Measurements from ENCODE around the gene RBMS2. TPM values are rescaled to one million over a fixed set of nuclear protein-coding genes. Genes with fewer than 3 reads are reported as not detected.
"Not testable (repeated sequence)": the region's sequence is repeated elsewhere in the genome, so short reads cannot be mapped to it uniquely, and the experiment has no call there.

The RBMS2 gene
- total RNA-seq, 3 donors from 2014 or later = 35.9 to 47.8 (median 41.0) TPM

- Histone ChIP-seq H3K9me3 (no peaks in the 10 kb centered on the region), H3K4me3 (no peak overlapping the region), H3K36me3 (ENCODE audit: low read depth) (no peaks in the 10 kb centered on the region), H3K4me1 (ENCODE audit: low read depth) (peaks cover 19% of the 10 kb centered on the region)
- intact Hi-C loops (cut with DNase I, micrococcal nuclease) = no loop called here
- TF ChIP-seq CTCF (IDR thresholded peaks at IDR 0.05) = no peak
- peak; percentile 76 to 79 (median 76) for DNase-seq
- ATAC-seq = peak; percentile 98
These were observed 44.0 kb downstream of the RBMS2 start for GRCh38 chr12:56565510-56566101.

GRCh38 chr12:56568146-56568545 is 46.5 kb downstream of the RBMS2 start:
- intact Hi-C loops (cut with DNase I, micrococcal nuclease) = no loop called here
- DNase-seq = no peak
- H3K4me1 ChIP-seq (ENCODE audit: low read depth) = peaks cover 19% of the 10 kb centered on the region
- no peaks in the 10 kb centered on the region for H3K36me3 ChIP-seq (ENCODE audit: low read depth)
- ATAC-seq = no peak
- no peak for TF ChIP-seq CTCF (IDR thresholded peaks at IDR 0.05)
- H3K4me3 ChIP-seq = no peak overlapping the region
- no peaks in the 10 kb centered on the region for H3K9me3 ChIP-seq

- peaks cover 6% of the 10 kb centered on the region for H3K4me1 ChIP-seq (ENCODE audit: low read depth)
- intact Hi-C loops (cut with DNase I, micrococcal nuclease) = loop anchor here in 1 of 2 donors (5.0 kb wide), 1 partner anchor 59 kb away; no protein-coding TSS in a partner anchor
- DNase-seq = no peak
- no peak overlapping the region for H3K4me3 ChIP-seq
- no peak for TF ChIP-seq CTCF (IDR thresholded peaks at IDR 0.05)
- ATAC-seq = no peak
- H3K36me3 ChIP-seq (ENCODE audit: low read depth) = no peaks in the 10 kb centered on the region
- H3K9me3 ChIP-seq = no peaks in the 10 kb centered on the region
These were observed 49.5 kb downstream of the RBMS2 start for GRCh38 chr12:56571121-56571520.

- DNase-seq (no peak), ATAC-seq (no peak)
- H3K9me3 ChIP-seq = no peaks in the 10 kb centered on the region
- no peaks in the 10 kb centered on the region for H3K36me3 ChIP-seq (ENCODE audit: low read depth)
- intact Hi-C loops (cut with DNase I, micrococcal nuclease) = loop anchor here in 1 of 2 donors (5.0 kb wide), 1 partner anchor 60 kb away; no protein-coding TSS in a partner anchor
- H3K4me3 ChIP-seq = no peak overlapping the region
- no peak for TF ChIP-seq CTCF (IDR thresholded peaks at IDR 0.05)
- H3K4me1 ChIP-seq (ENCODE audit: low read depth) = no peaks in the 10 kb centered on the region
These were observed 50.7 kb downstream of the RBMS2 start for GRCh38 chr12:56572288-56572687.

- Histone ChIP-seq H3K9me3 (no peaks in the 10 kb centered on the region), H3K4me1 (ENCODE audit: low read depth) (no peaks in the 10 kb centered on the region), H3K4me3 (no peak overlapping the region), H3K36me3 (ENCODE audit: low read depth) (no peaks in the 10 kb centered on the region)
- no peak for TF ChIP-seq CTCF (IDR thresholded peaks at IDR 0.05)
- ATAC-seq (no peak), DNase-seq (no peak)
- intact Hi-C loops (cut with DNase I, micrococcal nuclease) = loop anchor here in 1 of 2 donors (5.0 kb wide), 1 partner anchor 62 kb away; no protein-coding TSS in a partner anchor
These were observed 52.6 kb downstream of the RBMS2 start for GRCh38 chr12:56574210-56574609.

- ATAC-seq; H3K9me3 ChIP-seq; DNase-seq; intact Hi-C loops (cut with DNase I, micrococcal nuclease); H3K36me3 ChIP-seq (ENCODE audit: low read depth); H3K4me1 ChIP-seq (ENCODE audit: low read depth); H3K4me3 ChIP-seq: not testable (repeated sequence)
These were observed 55.6 kb downstream of the RBMS2 start for GRCh38 chr12:56577248-56577647.

Measured in mucosa of descending colon (tissue), 3 donors.